CD4-positive, alpha-beta T cell treated with Interleukin-4 for 4 hours (primary cell): ENCODE data around the gene TNIP1.

Experiments
- DNase-seq: peaks from one replicate; pipeline ENCODE4 v3.0.0-alpha.2; 2020

The TNIP1 gene

GRCh38 chr5:150989695-150990094, 91.1 kb downstream of the TNIP1 start:
- DNase-seq: no peak

DNA sequence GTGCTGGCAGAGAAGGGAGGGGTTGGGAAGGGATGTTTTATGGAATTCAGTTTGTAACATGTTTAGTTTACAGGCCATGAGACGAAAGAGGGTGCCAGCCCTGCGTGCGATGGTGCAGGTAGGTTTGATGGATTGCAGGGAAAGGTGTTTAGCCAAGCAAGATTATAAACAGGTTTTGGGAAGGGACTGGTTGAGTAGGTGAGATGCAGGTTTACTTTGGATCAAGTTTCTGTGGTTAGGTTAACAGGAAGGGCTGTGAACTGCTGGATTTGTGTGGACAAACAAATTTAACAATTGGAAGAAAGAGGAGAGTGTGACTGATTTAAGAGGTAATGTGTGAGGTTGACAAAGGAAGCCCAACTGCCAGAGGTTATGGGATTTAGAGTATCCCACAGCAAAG, 93.1 kb downstream of the TNIP1 start:
- DNase-seq: no peak
